HepG2 (cell line): Measurements from ENCODE around the gene UBE2H. TPM values are rescaled to one million over a fixed set of nuclear protein-coding genes. Genes with fewer than 3 reads are reported as not detected.

Experiments used
- FOSL1 ChIP-seq: sonication (generic); formaldehyde crosslinking; IDR thresholded peaks from 2 replicates; pipeline ENCODE4 v1.9.0; 2021; ENCODE audit warnings: missing genetic modification reagents, borderline replicate concordance
- ISL2 ChIP-seq: sonication (generic); formaldehyde crosslinking; IDR thresholded peaks from 2 replicates; pipeline ENCODE4 v1.5.0; 2020; ENCODE audit warnings: missing genetic modification reagents
- JARID2 ChIP-seq: sonication (generic); formaldehyde crosslinking; IDR thresholded peaks from 2 replicates; pipeline ENCODE4 v1.8.1; 2023; ENCODE audit warnings: missing genetic modification reagents, inconsistent platforms; ENCODE audit not compliant: insufficient replicate concordance
- KMT2A ChIP-seq: sonication (generic); formaldehyde crosslinking; IDR thresholded peaks from 2 replicates; pipeline ENCODE4 v1.4.0; 2020; ENCODE audit warnings: missing genetic modification reagents
- MIXL1 ChIP-seq: IDR thresholded peaks from 2 replicates; pipeline ENCODE4 v1.6.1; 2016
- NAIF1 ChIP-seq: sonication (generic); formaldehyde crosslinking; IDR thresholded peaks from 2 replicates; pipeline ENCODE4 v1.5.0; 2020; ENCODE audit warnings: mild to moderate bottlenecking, missing genetic modification reagents, borderline replicate concordance
- SUZ12 ChIP-seq: fragments of 150-350 bp; IDR thresholded peaks from 2 replicates; pipeline ENCODE4 v1.6.1; 2014; ENCODE audit warnings: low read depth, low read length
- TEF ChIP-seq: sonication (generic); formaldehyde crosslinking; IDR thresholded peaks from 2 replicates; pipeline ENCODE4 v1.5.0; 2020; ENCODE audit warnings: missing genetic modification reagents
- ZBTB25 ChIP-seq: IDR thresholded peaks from 2 replicates; pipeline ENCODE4 v1.6.1; 2018; ENCODE audit warnings: missing genetic modification reagents
- ZNF350 ChIP-seq: sonication (generic); formaldehyde crosslinking; IDR thresholded peaks from 2 replicates; pipeline ENCODE4 v1.4.0; 2020; ENCODE audit warnings: mild to moderate bottlenecking, low read depth, missing genetic modification reagents, borderline replicate concordance
- ZNF468 ChIP-seq: sonication (generic); formaldehyde crosslinking; IDR thresholded peaks from 2 replicates; pipeline ENCODE4 v1.8.0; 2022; ENCODE audit warnings: mild to moderate bottlenecking, moderate library complexity, missing genetic modification reagents
- ZNF777 ChIP-seq: sonication (generic); formaldehyde crosslinking; IDR thresholded peaks from 2 replicates; pipeline ENCODE4 v1.4.0; 2020; ENCODE audit warnings: missing genetic modification reagents
- ZNF782 ChIP-seq: sonication (generic); formaldehyde crosslinking; IDR thresholded peaks from 2 replicates; pipeline ENCODE4 v1.4.0; 2020; ENCODE audit warnings: missing genetic modification reagents, mild to moderate bottlenecking, borderline replicate concordance
- ZSCAN25 ChIP-seq: sonication (generic); formaldehyde crosslinking; IDR thresholded peaks from 2 replicates; pipeline ENCODE4 v1.8.0; 2022; ENCODE audit warnings: mild to moderate bottlenecking, missing genetic modification reagents
- polyA plus RNA-seq, 8 experiments: library from polyadenylated mRNA; depleted of rRNA in 3 of 8; stranded (reverse) in 7 of 8; unstranded in 1 of 8; fragments of >200 nt; fragmentation: Illumina TruSeq in 4 of 8; extraction: Trizol in 4 of 8; gene quantifications; 2 replicates each; pipeline versions ENCODE4 v1.2.1 to v1.2.3, GENCODE V29; 2011 to 2016; ENCODE audit warnings: low read depth in 4 of 8, missing spikeins in 1 of 8, mixed read lengths in 1 of 8; ENCODE audit not compliant: insufficient read depth in 1 of 8
- total RNA-seq, 5 experiments: library from RNA; depleted of rRNA; stranded (reverse); fragments of >200 nt; fragmentation: Illumina TruSeq; extraction: Trizol; gene quantifications; 2 replicates each; pipeline ENCODE4 v1.2.3, GENCODE V29; 2016; ENCODE audit warnings: low read depth in 1 of 5
- TF ChIP-seq, protein P1 (sequence below): sonication (generic); formaldehyde crosslinking; IDR thresholded peaks from 2 replicates; pipeline ENCODE4 v1.4.0; 2020; ENCODE audit warnings: missing genetic modification reagents, borderline replicate concordance

Gene UBE2H
- total and polyA plus RNA-seq, 2 of the 13 experiments (the other 11 are each of a cell fraction or from before 2014, with no cell fraction given): 15.5 to 40.1 TPM

DNA sequence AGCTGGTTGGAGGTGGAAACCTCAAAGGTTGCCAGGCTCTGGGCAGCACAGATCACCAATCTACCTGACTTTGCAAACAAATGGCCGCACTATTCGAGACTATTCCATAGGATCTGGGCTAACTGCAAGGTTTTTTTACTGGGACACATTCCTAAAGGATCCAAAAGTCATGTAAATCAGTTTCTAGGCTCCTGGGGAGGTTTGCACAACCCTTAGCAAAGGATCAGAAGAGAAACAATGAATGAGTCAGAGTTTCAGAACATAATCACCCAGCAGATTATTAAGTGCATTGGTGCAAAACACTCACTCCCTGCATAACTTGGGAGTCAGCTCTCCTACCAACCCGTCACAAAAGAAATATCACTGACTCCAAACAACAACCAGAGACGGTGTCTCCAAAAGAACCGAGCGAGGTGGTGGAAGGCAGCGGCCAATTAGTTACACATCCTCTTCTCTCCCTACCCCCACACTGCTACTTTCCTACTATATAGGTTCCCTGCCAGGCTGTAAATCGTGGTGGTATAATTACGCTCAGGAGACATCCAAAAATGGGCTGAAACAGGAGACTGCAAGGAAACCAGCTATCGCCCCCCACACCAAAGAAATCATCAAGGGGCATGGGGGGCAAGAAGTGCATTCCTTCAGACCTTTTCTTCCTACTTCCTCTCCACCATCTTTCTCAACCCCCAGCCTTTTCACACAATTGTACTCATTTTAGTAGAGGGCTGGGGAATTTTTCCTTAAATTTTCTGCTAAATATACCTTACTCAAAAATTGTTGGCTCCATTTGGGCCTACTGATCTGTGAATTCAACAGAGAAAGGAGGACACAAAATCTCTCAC is 3.2 kb downstream of the UBE2H start (continued):
- TF ChIP-seq ZNF350: 0 out of 2 replicates have a peak, but pooled peaks have one; percentile 8
- no peak for TF ChIP-seq ZNF777 (CRISPR knock-in tag)
- no peak for TF ChIP-seq FOSL1
- no peak; the same call in 1 of the 2 replicates for TF ChIP-seq MIXL1
- no peak for TF ChIP-seq ZSCAN25
- TF ChIP-seq TEF: no peak
- TF ChIP-seq KMT2A (CRISPR knock-in tag): no peak
- TF ChIP-seq ZBTB25 (CRISPR knock-in tag): no peak
- no peak for TF ChIP-seq ISL2
- peak; percentile 71; the same call in 1 of the 2 replicates for TF ChIP-seq NAIF1 (CRISPR knock-in tag)
- TF ChIP-seq, protein P1, sequence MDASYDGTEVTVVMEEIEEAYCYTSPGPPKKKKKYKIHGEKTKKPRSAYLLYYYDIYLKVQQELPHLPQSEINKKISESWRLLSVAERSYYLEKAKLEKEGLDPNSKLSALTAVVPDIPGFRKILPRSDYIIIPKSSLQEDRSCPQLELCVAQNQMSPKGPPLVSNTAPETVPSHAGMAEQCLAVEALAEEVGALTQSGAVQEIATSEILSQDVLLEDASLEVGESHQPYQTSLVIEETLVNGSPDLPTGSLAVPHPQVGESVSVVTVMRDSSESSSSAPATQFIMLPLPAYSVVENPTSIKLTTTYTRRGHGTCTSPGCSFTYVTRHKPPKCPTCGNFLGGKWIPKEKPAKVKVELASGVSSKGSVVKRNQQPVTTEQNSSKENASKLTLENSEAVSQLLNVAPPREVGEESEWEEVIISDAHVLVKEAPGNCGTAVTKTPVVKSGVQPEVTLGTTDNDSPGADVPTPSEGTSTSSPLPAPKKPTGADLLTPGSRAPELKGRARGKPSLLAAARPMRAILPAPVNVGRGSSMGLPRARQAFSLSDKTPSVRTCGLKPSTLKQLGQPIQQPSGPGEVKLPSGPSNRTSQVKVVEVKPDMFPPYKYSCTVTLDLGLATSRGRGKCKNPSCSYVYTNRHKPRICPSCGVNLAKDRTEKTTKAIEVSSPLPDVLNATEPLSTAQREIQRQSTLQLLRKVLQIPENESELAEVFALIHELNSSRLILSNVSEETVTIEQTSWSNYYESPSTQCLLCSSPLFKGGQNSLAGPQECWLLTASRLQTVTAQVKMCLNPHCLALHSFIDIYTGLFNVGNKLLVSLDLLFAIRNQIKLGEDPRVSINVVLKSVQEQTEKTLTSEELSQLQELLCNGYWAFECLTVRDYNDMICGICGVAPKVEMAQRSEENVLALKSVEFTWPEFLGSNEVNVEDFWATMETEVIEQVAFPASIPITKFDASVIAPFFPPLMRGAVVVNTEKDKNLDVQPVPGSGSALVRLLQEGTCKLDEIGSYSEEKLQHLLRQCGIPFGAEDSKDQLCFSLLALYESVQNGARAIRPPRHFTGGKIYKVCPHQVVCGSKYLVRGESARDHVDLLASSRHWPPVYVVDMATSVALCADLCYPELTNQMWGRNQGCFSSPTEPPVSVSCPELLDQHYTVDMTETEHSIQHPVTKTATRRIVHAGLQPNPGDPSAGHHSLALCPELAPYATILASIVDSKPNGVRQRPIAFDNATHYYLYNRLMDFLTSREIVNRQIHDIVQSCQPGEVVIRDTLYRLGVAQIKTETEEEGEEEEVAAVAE: no peak
- TF ChIP-seq JARID2: no peak
- TF ChIP-seq SUZ12: no peak
- no peak for TF ChIP-seq ZNF782 (CRISPR knock-in tag)
- no peak for TF ChIP-seq ZNF468
